Fibroblast of lung (primary cell): Measurements from ENCODE around the gene TFB2M. TPM values are rescaled to one million over a fixed set of nuclear protein-coding genes. Genes with fewer than 3 reads are reported as not detected.

ENCODE experiments used
- DNase-seq, 2 donors: peaks; one replicate each; pipeline versions ENCODE4 v3.0.0 to v3.0.0-alpha.2; 2010; ENCODE audit warnings: low read depth in 2 of 2
- H2AFZ ChIP-seq: 2 replicates; pipeline ENCODE4 v1.5.1; 2012; ENCODE audit warnings: low read length, control low read depth, inconsistent platforms
- H3K27ac ChIP-seq: 2 replicates; pipeline ENCODE4 v1.5.1; 2011; ENCODE audit warnings: low read length, control low read depth; ENCODE audit not compliant: insufficient read depth
- H3K27me3 ChIP-seq: 2 replicates; pipeline ENCODE4 v1.5.1; 2011; ENCODE audit warnings: mild to moderate bottlenecking, low read length; ENCODE audit not compliant: control insufficient read depth, insufficient read depth
- H3K36me3 ChIP-seq: 2 replicates; pipeline ENCODE4 v1.5.1; 2011; ENCODE audit warnings: low read length; ENCODE audit not compliant: control insufficient read depth, insufficient read depth
- H3K4me1 ChIP-seq: 2 replicates; pipeline ENCODE4 v1.5.1; 2011; ENCODE audit warnings: low read length; ENCODE audit not compliant: control insufficient read depth, insufficient read depth; ENCODE audit errors: extremely low read depth
- H3K4me2 ChIP-seq: 2 replicates; pipeline ENCODE4 v1.5.1; 2011; ENCODE audit warnings: low read length, control low read depth; ENCODE audit not compliant: insufficient read depth; ENCODE audit errors: extremely low read depth
- H3K4me3 ChIP-seq, 4 experiments: fragments of 200-600 bp in 1 of 4; sonication (generic) in 1 of 4; replicated peaks in 1 of 4; 2 replicates each; pipeline ENCODE4 v1.5.1; 2011 to 2016; ENCODE audit warnings: low read length in 4 of 4, low read depth in 3 of 4, mild to moderate bottlenecking in 3 of 4, control low read depth in 2 of 4, inconsistent platforms in 1 of 4, mixed read lengths in 1 of 4; ENCODE audit not compliant: insufficient read depth in 1 of 4; ENCODE audit errors: control extremely low read depth in 1 of 4
- H3K79me2 ChIP-seq: 2 replicates; pipeline ENCODE4 v1.5.1; 2012; ENCODE audit warnings: mild to moderate bottlenecking, low read length, inconsistent platforms; ENCODE audit not compliant: control insufficient read depth, insufficient read depth
- H3K9ac ChIP-seq: 2 replicates; pipeline ENCODE4 v1.5.1; 2011; ENCODE audit warnings: mild to moderate bottlenecking, low read length, control low read depth; ENCODE audit not compliant: insufficient read depth
- H3K9me3 ChIP-seq: 2 replicates; pipeline ENCODE4 v1.5.1; 2012; ENCODE audit warnings: low read depth, low read length; ENCODE audit not compliant: control insufficient read depth, insufficient read depth
- H4K20me1 ChIP-seq: 2 replicates; pipeline ENCODE4 v1.5.1; 2011; ENCODE audit warnings: low read length; ENCODE audit not compliant: control insufficient read depth, insufficient read depth; ENCODE audit errors: extremely low read depth
- EZH2 ChIP-seq: IDR thresholded peaks from 2 replicates; pipeline ENCODE4 v1.5.1; 2012; ENCODE audit warnings: low read length, control low read depth, mild to moderate bottlenecking; ENCODE audit errors: missing control alignments
- polyA plus RNA-seq, 2 donors: library from polyadenylated mRNA; depleted of rRNA in 1 of 2; stranded (reverse) in 1 of 2; unstranded in 1 of 2; fragments of >200 nt; gene quantifications; 2 replicates each; pipeline ENCODE4 v1.2.1, GENCODE V29; 2011 to 2012; ENCODE audit warnings: missing spikeins in 1 of 2
- total RNA-seq: library from RNA; depleted of rRNA; stranded (reverse); fragments of >200 nt; gene quantifications from 2 replicates; pipeline ENCODE4 v1.2.1, GENCODE V29; 2014
- TF ChIP-seq, protein P1 (sequence below), 2 donors: IDR thresholded peaks in 1 of 2; conservative IDR thresholded peaks in 1 of 2; 1 replicate in 1 of 2; 2 replicates in 1 of 2; pipeline ENCODE4 v1.5.1; 2011 to 2012; ENCODE audit warnings: low read length in 2 of 2, control low read depth in 1 of 2, inconsistent platforms in 1 of 2, low read depth in 1 of 2, mild to moderate bottlenecking in 1 of 2

TFB2M gene
- total and polyA plus RNA-seq, 2 donors (not counting 1 experiment from before 2014, with no cell fraction given) = 15.9 to 20.1 TPM

DNA sequence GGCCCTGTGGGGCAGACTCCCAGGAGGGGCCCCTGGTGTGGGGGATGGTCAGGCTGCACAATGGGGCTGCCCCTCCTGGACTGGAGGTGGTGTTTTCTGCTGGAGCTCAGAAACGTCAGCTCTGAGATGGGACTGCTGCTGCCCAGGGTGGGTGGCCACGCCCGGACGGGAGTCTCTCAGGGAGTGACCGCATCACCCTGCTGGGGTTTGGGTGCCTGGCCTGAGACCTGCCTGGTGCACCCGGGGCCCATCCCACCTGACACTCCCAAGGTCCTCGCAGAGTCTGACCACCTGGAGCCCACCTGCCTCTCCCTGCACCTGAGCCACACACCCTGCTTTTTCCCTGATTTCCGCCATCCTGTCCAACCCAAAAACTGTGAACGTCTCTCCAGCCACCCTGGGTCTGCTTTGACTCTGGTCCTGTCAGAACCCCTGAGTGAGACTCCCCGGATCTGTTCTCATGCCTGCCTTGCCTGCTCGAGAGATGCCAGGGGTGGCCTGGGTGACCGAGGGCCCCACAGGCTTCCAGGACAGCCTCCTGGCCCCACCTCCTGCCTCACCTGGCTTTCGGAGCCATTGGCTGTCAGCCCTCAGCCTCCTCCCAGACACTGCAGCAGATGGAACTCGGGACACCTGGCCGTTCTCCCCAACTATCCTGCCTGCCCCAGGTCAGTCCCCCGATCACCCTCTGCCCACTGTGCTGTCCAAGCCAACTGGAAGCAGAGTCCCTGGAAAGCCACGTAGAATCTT, 47.4 kb downstream of the TFB2M start:
- TF ChIP-seq EZH2 = no peak
- TF ChIP-seq, protein P1, sequence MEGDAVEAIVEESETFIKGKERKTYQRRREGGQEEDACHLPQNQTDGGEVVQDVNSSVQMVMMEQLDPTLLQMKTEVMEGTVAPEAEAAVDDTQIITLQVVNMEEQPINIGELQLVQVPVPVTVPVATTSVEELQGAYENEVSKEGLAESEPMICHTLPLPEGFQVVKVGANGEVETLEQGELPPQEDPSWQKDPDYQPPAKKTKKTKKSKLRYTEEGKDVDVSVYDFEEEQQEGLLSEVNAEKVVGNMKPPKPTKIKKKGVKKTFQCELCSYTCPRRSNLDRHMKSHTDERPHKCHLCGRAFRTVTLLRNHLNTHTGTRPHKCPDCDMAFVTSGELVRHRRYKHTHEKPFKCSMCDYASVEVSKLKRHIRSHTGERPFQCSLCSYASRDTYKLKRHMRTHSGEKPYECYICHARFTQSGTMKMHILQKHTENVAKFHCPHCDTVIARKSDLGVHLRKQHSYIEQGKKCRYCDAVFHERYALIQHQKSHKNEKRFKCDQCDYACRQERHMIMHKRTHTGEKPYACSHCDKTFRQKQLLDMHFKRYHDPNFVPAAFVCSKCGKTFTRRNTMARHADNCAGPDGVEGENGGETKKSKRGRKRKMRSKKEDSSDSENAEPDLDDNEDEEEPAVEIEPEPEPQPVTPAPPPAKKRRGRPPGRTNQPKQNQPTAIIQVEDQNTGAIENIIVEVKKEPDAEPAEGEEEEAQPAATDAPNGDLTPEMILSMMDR (conservative IDR thresholded peaks at IDR 0.05 in 1 of 2, IDR thresholded peaks at IDR 0.05 in 1 of 2; ENCODE audit: low read depth in 1 of 2, low read length in 2 of 2) = no peak
- no peaks in the 10 kb centered on the region for H3K27me3 ChIP-seq
- no peak overlapping the region for H3K27ac ChIP-seq
- H3K4me1 ChIP-seq = no peaks in the 10 kb centered on the region
- H3K36me3 ChIP-seq = no peaks in the 10 kb centered on the region
- no peak for DNase-seq
- no peak overlapping the region for H3K4me3 ChIP-seq
- no peak overlapping the region for H2AFZ ChIP-seq
- H3K9me3 ChIP-seq = no peaks in the 10 kb centered on the region
- H3K4me2 ChIP-seq = no peak overlapping the region
- no peaks in the 10 kb centered on the region for H3K79me2 ChIP-seq
- no peaks in the 10 kb centered on the region for H4K20me1 ChIP-seq
- no peak overlapping the region for H3K9ac ChIP-seq

DNA sequence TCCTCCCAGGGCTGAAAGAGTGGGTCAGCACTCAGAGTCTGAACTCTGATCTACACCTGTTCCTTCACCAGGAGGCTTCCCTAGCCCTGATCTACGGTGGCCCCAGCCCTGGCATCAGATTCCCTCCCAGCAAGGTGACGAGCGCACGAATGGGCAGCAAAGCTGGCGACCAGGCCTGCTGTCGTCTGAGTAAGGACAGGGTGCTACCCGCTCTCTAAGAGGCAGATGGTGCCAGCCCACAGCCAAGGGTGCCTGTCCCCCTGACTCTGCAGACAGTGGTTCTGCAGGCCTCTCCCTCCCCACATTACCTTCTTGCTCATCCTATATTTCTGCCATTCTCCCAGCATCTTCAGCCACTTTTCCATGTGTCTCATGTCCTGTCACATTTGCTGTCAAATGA, 48.7 kb downstream of the TFB2M start:
- no peak overlapping the region for H3K27ac ChIP-seq
- H2AFZ ChIP-seq = no peak overlapping the region
- no peaks in the 10 kb centered on the region for H3K4me1 ChIP-seq
- no peaks in the 10 kb centered on the region for H3K27me3 ChIP-seq
- H3K36me3 ChIP-seq = no peaks in the 10 kb centered on the region
- H3K4me3 ChIP-seq = no peak overlapping the region
- no peaks in the 10 kb centered on the region for H4K20me1 ChIP-seq
- TF ChIP-seq, protein P1 (conservative IDR thresholded peaks at IDR 0.05 in 1 of 2, IDR thresholded peaks at IDR 0.05 in 1 of 2; ENCODE audit: low read depth in 1 of 2, low read length in 2 of 2) = no peak
- TF ChIP-seq EZH2 = no peak
- H3K79me2 ChIP-seq = no peaks in the 10 kb centered on the region
- no peak overlapping the region for H3K4me2 ChIP-seq
- no peak for DNase-seq
- H3K9me3 ChIP-seq = no peaks in the 10 kb centered on the region
- H3K9ac ChIP-seq = no peak overlapping the region

DNA sequence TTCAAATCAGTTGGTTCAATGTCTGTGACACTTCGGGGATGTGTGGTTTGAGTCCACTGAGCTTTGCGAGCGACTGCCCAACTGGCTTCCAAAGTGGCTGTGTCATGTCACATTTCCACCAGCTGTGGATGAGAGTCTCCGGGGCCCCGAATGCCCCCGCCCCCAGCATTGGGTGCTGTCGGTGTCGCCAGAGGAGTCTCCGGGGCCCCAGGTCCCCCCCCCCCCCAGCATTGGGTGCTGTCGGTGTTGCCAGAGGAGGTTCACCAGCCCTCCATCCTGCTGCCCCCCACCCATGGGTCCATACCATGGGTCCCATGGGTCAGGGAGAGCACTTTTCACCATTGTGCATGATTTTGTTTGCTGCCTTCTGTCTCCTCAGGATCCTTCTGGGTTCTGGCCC, 49.9 kb downstream of the TFB2M start:
- no peak overlapping the region for H3K4me2 ChIP-seq
- H3K36me3 ChIP-seq = no peaks in the 10 kb centered on the region
- no peaks in the 10 kb centered on the region for H3K9me3 ChIP-seq
- H3K27ac ChIP-seq = no peak overlapping the region
- no peaks in the 10 kb centered on the region for H3K79me2 ChIP-seq
- no peak overlapping the region for H3K9ac ChIP-seq
- no peak overlapping the region for H3K4me3 ChIP-seq
- H3K4me1 ChIP-seq = no peaks in the 10 kb centered on the region
- no peaks in the 10 kb centered on the region for H4K20me1 ChIP-seq
- no peak for DNase-seq
- TF ChIP-seq, protein P1 (conservative IDR thresholded peaks at IDR 0.05 in 1 of 2, IDR thresholded peaks at IDR 0.05 in 1 of 2; ENCODE audit: low read depth in 1 of 2, low read length in 2 of 2) = no peak
- no peak for TF ChIP-seq EZH2
- H3K27me3 ChIP-seq = no peaks in the 10 kb centered on the region
- no peak overlapping the region for H2AFZ ChIP-seq
